Thoracic aorta (tissue), 2 donors: Measurements from ENCODE around the gene HMGN1. TPM values are rescaled to one million over a fixed set of nuclear protein-coding genes. Genes with fewer than 3 reads are reported as not detected.
A peak's percentile ranks its signal among the peaks of the same experiment; 100 is the strongest.

Experiments
- ATAC-seq: fragments of 150-250 bp; one replicate; pipeline ENCODE4 v1.8.0; 2017; ENCODE audit warnings: low read depth; ENCODE audit not compliant: insufficient number of reproducible peaks, low FRiP score
- DNase-seq: peaks from one replicate; pipeline ENCODE4 v3.0.0-alpha.2; 2020; ENCODE audit warnings: low spot score
- H3K27ac ChIP-seq, 2 donors: fragments of 200-600 bp; sonication (generic); 1 replicate in 1 of 2; 2 replicates in 1 of 2; pipeline ENCODE4 v1.5.1; 2016; ENCODE audit warnings: mild to moderate bottlenecking in 2 of 2, moderate library complexity in 2 of 2
- H3K27me3 ChIP-seq: fragments of 200-600 bp; sonication (generic); replicated peaks from 2 replicates; pipeline ENCODE4 v1.6.0; 2016; ENCODE audit warnings: mild to moderate bottlenecking; ENCODE audit not compliant: insufficient read depth
- H3K36me3 ChIP-seq: fragments of 200-600 bp; sonication (generic); one replicate; pipeline ENCODE4 v1.5.1; 2016
- H3K4me1 ChIP-seq, 2 donors: fragments of 200-600 bp; sonication (generic); 1 replicate in 1 of 2; 2 replicates in 1 of 2; pipeline versions ENCODE4 v1.5.1 to v1.6.0; 2016; ENCODE audit warnings: low read depth in 2 of 2, mild to moderate bottlenecking in 1 of 2; ENCODE audit not compliant: control insufficient read depth in 1 of 2
- H3K4me3 ChIP-seq: fragments of 200-600 bp; sonication (generic); 2 replicates; pipeline ENCODE4 v1.5.1; 2016; ENCODE audit warnings: mild to moderate bottlenecking
- H3K9me3 ChIP-seq: fragments of 200-600 bp; sonication (generic); 2 replicates; pipeline ENCODE4 v1.5.1; 2016
- CTCF ChIP-seq: fragments of 200-600 bp; sonication (generic); IDR thresholded peaks from one replicate; pipeline ENCODE4 v1.5.1; 2019; ENCODE audit warnings: antibody characterized with exemption
- total RNA-seq, 2 donors: library from RNA; depleted of rRNA; stranded (reverse); fragments of >200 nt; gene quantifications; one replicate each; pipeline versions ENCODE4 v1.1.0 to v1.2.3, GENCODE V29; 2016

HMGN1 gene
- total RNA-seq, 2 donors from 2014 or later: 32.0 to 65.2 TPM

GRCh38 chr21:39353295-39353694, 4.4 kb upstream of the HMGN1 start:
- ATAC-seq: no peak
- Histone ChIP-seq H3K9me3 (no peaks in the 10 kb centered on the region), H3K27me3 (no peaks in the 10 kb centered on the region), H3K27ac (no peak overlapping the region), H3K36me3 (no peaks in the 10 kb centered on the region), H3K4me3 (no peak overlapping the region), H3K4me1 (peaks cover 0 to 7% of the 10 kb centered on the region in 2 donors)
- TF ChIP-seq CTCF: no peak
- no peak for DNase-seq

- Histone ChIP-seq H3K4me3 (peak overlapping the region; percentile 79), H3K9me3 (no peaks in the 10 kb centered on the region), H3K27ac (peak overlapping the region; percentile 67 to 68), H3K36me3 (no peaks in the 10 kb centered on the region), H3K27me3 (no peaks in the 10 kb centered on the region), H3K4me1 (peaks cover 11 to 31% of the 10 kb centered on the region in 2 donors)
- no peak for DNase-seq
- no peak for ATAC-seq
- no peak for TF ChIP-seq CTCF
These were observed 1.5 kb upstream of the HMGN1 start for GRCh38 chr21:39350094-39351005.

DNA sequence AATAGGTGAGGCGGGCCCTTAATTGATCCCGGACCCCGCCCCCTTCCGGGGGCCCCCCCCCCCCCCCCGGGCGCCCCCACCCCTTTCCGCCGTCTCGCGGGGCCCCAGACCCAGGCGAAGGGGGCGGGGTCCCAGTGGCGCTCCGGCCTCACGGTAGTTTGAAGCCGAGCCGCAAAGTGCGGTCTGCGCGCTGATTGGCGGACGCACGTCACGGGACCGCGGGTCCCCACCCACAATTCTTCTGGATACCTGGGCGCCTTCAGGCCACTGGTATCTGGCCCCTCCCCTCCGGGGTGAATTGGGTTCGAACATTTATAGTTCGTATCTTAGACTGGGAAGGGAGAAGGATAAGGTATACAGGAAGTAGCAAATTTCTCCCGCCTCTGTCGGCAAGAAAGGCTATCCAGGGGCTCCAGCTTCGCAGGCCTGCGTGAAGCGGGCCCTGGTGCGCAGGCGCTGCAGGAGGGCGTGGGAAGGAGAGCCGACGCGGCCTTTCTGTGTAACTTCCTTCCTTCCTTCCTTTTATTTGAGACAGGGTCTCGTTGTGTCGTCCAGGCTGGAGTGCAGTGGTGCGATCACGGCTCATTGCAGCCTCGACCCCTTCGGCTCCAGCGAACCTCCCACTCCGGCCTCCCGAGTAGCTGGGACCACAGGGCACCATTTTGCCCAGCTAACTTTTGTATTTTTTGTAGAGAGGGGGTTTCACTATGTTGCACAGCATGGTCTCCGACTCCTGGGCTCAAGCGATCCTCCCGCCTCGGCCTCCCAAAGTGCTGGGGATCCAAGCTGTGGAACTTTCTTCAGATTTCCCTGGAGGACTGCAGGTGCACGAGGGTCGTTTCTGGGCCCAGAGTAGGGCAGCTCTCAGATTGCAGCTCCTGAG, 564 bp upstream of the HMGN1 start:
- ATAC-seq (peak; percentile 74), DNase-seq (peak; percentile 54)
- peak overlapping the region; percentile 79 for H3K4me3 ChIP-seq
- no peaks in the 10 kb centered on the region for H3K27me3 ChIP-seq
- peaks cover 11 to 34% of the 10 kb centered on the region in 2 donors for H3K4me1 ChIP-seq
- H3K9me3 ChIP-seq: no peaks in the 10 kb centered on the region
- TF ChIP-seq CTCF: no peak
- H3K36me3 ChIP-seq: no peaks in the 10 kb centered on the region
- peak overlapping the region; percentile 67 to 68 for H3K27ac ChIP-seq

DNA sequence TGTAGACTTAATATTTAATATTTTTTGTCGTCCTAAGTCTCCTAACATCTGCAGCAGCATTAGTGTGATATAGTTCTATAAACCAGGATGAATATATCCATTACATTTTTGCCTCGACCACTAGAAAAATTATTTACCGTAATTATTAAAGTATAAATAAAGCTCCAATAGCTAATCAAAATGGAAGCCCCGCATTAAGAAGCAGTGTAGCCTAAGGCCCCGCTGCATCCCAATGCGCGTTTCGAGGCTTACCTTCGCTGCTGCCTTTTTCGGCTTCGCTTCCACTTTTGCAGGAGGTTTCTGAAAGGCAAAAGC, 891 bp downstream of the HMGN1 start:
- H3K36me3 ChIP-seq: peaks cover 9% of the 10 kb centered on the region
- no peak for TF ChIP-seq CTCF
- H3K4me3 ChIP-seq: peak overlapping the region; percentile 79
- H3K4me1 ChIP-seq: peaks cover 11 to 34% of the 10 kb centered on the region in 2 donors
- DNase-seq: no peak
- H3K27me3 ChIP-seq: no peaks in the 10 kb centered on the region
- peak overlapping the region; percentile 67 to 79 for H3K27ac ChIP-seq
- no peaks in the 10 kb centered on the region for H3K9me3 ChIP-seq
- no peak for ATAC-seq

- no peaks in the 10 kb centered on the region for H3K9me3 ChIP-seq
- DNase-seq: no peak
- peaks cover 11 to 34% of the 10 kb centered on the region in 2 donors for H3K4me1 ChIP-seq
- peak overlapping the region; percentile 79 for H3K4me3 ChIP-seq
- H3K36me3 ChIP-seq: peaks cover 10% of the 10 kb centered on the region
- no peak overlapping the region for H3K27ac ChIP-seq
- no peaks in the 10 kb centered on the region for H3K27me3 ChIP-seq
- no peak for ATAC-seq
- TF ChIP-seq CTCF: no peak
These were observed 1.4 kb downstream of the HMGN1 start for GRCh38 chr21:39347537-39347936.
